Measurements from ENCODE around the gene PRICKLE1.

DNA sequence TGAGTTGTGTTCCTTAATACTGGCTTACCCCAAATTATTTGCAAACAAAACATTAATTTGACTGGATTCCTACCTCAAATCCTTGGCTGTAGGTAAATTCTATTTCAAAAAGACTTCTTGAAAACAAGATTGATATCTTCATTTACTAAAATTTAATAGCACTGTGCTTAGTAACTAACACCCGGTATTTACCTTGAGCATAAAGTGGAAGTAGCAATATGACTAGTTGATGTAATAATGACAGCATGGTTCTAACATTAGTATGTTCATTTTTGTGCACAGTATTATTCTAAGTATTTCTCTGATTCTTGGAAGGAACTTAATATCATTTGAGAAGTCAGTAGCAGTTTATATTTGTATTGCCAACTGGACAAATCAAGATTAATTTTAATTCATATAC is 166.8 kb downstream of the PRICKLE1 start:
- TF ChIP-seq POLR2AphosphoS5 (IDR thresholded peaks at IDR 0.05; ENCODE audit: low read depth, low read length) (no peak), SIN3A (IDR thresholded peaks at IDR 0.05; ENCODE audit: borderline replicate concordance, insufficient read depth, low read length) (no peak), TAF1 (IDR thresholded peaks at IDR 0.05; ENCODE audit: borderline replicate concordance, insufficient read depth, low read length) (no peak)
